Gastroesophageal sphincter (tissue), 4 donors: Measurements from ENCODE around the gene CCDC185. TPM values are rescaled to one million over a fixed set of nuclear protein-coding genes. Genes with fewer than 3 reads are reported as not detected.

Experiments used
- ATAC-seq: fragments of 150-250 bp; one replicate; pipeline ENCODE4 v1.9.1; 2016; ENCODE audit warnings: mild to moderate bottlenecking, moderate library complexity
- H3K27ac ChIP-seq, 4 donors: fragments of 200-600 bp; sonication (generic) in 3 of 4; 1 replicate in 3 of 4; 2 replicates in 1 of 4; pipeline ENCODE4 v1.5.1; 2016 to 2019
- H3K27me3 ChIP-seq: fragments of 200-600 bp; sonication (generic); one replicate; pipeline ENCODE4 v1.5.1; 2019
- H3K36me3 ChIP-seq, 2 donors: fragments of 200-600 bp; sonication (generic); one replicate each; pipeline ENCODE4 v1.5.1; 2019; ENCODE audit warnings: control low read depth in 1 of 2
- H3K4me1 ChIP-seq, 3 donors: fragments of 200-600 bp; sonication (generic); 1 replicate in 2 of 3; 2 replicates in 1 of 3; pipeline ENCODE4 v1.5.1; 2016 to 2019; ENCODE audit warnings: control low read depth in 2 of 3
- H3K4me3 ChIP-seq, 2 donors: fragments of 200-600 bp; sonication (generic); one replicate each; pipeline ENCODE4 v1.5.1; 2019; ENCODE audit warnings: mild to moderate bottlenecking in 1 of 2, moderate library complexity in 1 of 2
- H3K9me3 ChIP-seq, 3 donors: fragments of 200-600 bp; sonication (generic); one replicate each; pipeline ENCODE4 v1.5.1; 2017 to 2019; ENCODE audit warnings: control low read depth in 2 of 3
- CTCF ChIP-seq, 4 experiments: fragments of 200-600 bp in 2 of 4; fragments of 450-650 bp in 2 of 4; sonication (generic) in 1 of 4; IDR thresholded peaks; one replicate each; pipeline ENCODE4 v1.5.1; 2017 to 2019; ENCODE audit warnings: antibody characterized with exemption in 4 of 4, mild to moderate bottlenecking in 2 of 4, moderate library complexity in 2 of 4
- EP300 ChIP-seq: sonication (generic); formaldehyde crosslinking; IDR thresholded peaks from one replicate; pipeline ENCODE4 v1.6.1; 2017; ENCODE audit warnings: antibody characterized with exemption, mild to moderate bottlenecking
- POLR2A ChIP-seq, 2 donors: fragments of 450-650 bp; IDR thresholded peaks; one replicate each; pipeline ENCODE4 v1.6.1; 2017; ENCODE audit warnings: antibody characterized with exemption in 2 of 2, mild to moderate bottlenecking in 2 of 2, moderate library complexity in 1 of 2
- POLR2AphosphoS5 ChIP-seq: sonication (generic); formaldehyde crosslinking; IDR thresholded peaks from one replicate; pipeline ENCODE4 v1.6.1; 2017; ENCODE audit warnings: antibody characterized with exemption
- WGBS, 2 donors: methylation state at CpG; one replicate each; pipeline ENCODE4 v1.1.5; 2018; ENCODE audit warnings: low coverage in 1 of 2; 5-methylcytosine and 5-hydroxymethylcytosine counted together
- total RNA-seq, 4 donors: library from RNA; depleted of rRNA; stranded (reverse); fragments of >200 nt; gene quantifications; one replicate each; pipeline ENCODE4 v1.1.0, GENCODE V29; 2016

The CCDC185 gene
- total RNA-seq, 4 donors from 2014 or later, result 0.50 TPM; not detected in 3

DNA sequence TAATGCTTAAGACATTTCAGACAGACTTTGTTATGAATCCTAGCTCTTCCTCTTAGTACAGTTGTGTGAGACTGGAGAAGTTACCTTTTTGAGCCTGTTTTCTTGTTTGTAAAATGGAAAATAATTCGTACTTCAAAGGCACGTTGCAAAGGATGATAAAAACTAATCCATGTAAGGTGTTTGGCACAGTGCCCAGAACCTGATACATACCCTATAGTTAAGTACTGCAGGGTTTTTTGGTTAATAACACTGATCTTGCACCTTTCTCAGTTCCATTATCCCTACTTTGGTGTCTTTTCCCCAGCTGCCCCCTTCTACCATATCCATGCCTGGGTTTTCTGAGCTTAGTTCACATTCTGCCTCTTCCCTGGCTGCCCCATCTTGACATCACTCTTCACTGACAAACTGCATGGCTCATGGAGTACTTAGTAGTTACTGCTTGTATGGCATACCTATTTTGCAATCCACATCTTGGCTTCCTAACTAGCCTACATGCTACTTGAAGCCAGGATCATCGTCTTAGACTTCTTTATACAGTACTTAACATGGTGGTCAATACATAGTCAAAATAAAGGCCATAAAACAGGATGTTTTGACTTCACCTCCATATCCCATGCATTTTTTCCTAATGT lies 10.1 kb downstream of the CCDC185 start:
- no peak for ATAC-seq
- TF ChIP-seq POLR2A (IDR thresholded peaks at IDR 0.05) (no peak), EP300 (no peak), POLR2AphosphoS5 (no peak), CTCF (IDR thresholded peaks at IDR 0.05) (no peak)
- Histone ChIP-seq H3K4me1 (peaks cover 0 to 15% (median 0%) of the 10 kb centered on the region in 3 donors), H3K36me3 (no peaks in the 10 kb centered on the region), H3K27me3 (no peaks in the 10 kb centered on the region), H3K4me3 (no peak overlapping the region), H3K27ac (no peak overlapping the region), H3K9me3 (no peaks in the 10 kb centered on the region)
- 59 to 67% methylated on average over 2 to 3 of the region's 3 CpGs for WGBS, 2 donors

GRCh38 chr1:223405507-223405906 lies 12.3 kb downstream of the CCDC185 start:
- 71 to 93% methylated on average over 2 to 3 of the region's 3 CpGs for WGBS, 2 donors
- no peak for ATAC-seq
- Histone ChIP-seq H3K27me3 (no peaks in the 10 kb centered on the region), H3K27ac (no peak overlapping the region), H3K4me1 (peaks cover 0 to 15% (median 0%) of the 10 kb centered on the region in 3 donors), H3K4me3 (no peak overlapping the region), H3K36me3 (no peaks in the 10 kb centered on the region), H3K9me3 (no peaks in the 10 kb centered on the region)
- TF ChIP-seq POLR2A (IDR thresholded peaks at IDR 0.05) (no peak), POLR2AphosphoS5 (no peak), CTCF (IDR thresholded peaks at IDR 0.05) (no peak), EP300 (no peak)

- H3K27ac ChIP-seq, result no peak overlapping the region
- H3K9me3 ChIP-seq, result no peaks in the 10 kb centered on the region
- TF ChIP-seq POLR2AphosphoS5 (no peak), CTCF (IDR thresholded peaks at IDR 0.05) (no peak), EP300 (no peak), POLR2A (IDR thresholded peaks at IDR 0.05) (no peak)
- H3K27me3 ChIP-seq, result no peaks in the 10 kb centered on the region
- ATAC-seq, result no peak
- no peak overlapping the region for H3K4me3 ChIP-seq
- no peaks in the 10 kb centered on the region for H3K4me1 ChIP-seq
- no peaks in the 10 kb centered on the region for H3K36me3 ChIP-seq
These were observed 16.8 kb downstream of the CCDC185 start for GRCh38 chr1:223410036-223410435.

GRCh38 chr1:223411309-223411708 lies 18.1 kb downstream of the CCDC185 start:
- TF ChIP-seq CTCF (IDR thresholded peaks at IDR 0.05) (no peak), EP300 (no peak), POLR2A (IDR thresholded peaks at IDR 0.05) (no peak), POLR2AphosphoS5 (no peak)
- no peak for ATAC-seq
- 24 to 33% methylated on average over 1 to 2 of the region's 2 CpGs for WGBS, 2 donors

GRCh38 chr1:223411710-223412109 lies 18.5 kb downstream of the CCDC185 start:
- Histone ChIP-seq H3K36me3 (no peaks in the 10 kb centered on the region), H3K4me3 (no peak overlapping the region), H3K4me1 (no peaks in the 10 kb centered on the region), H3K9me3 (no peaks in the 10 kb centered on the region), H3K27me3 (no peaks in the 10 kb centered on the region), H3K27ac (no peak overlapping the region)
- ATAC-seq, result no peak
- TF ChIP-seq CTCF (IDR thresholded peaks at IDR 0.05) (no peak), POLR2A (IDR thresholded peaks at IDR 0.05) (no peak), EP300 (no peak), POLR2AphosphoS5 (no peak)

More at GRCh38 chr1:223411309-223411708, 18.1 kb downstream of the CCDC185 start:
- no peaks in the 10 kb centered on the region for H3K4me1 ChIP-seq
- no peak overlapping the region for H3K27ac ChIP-seq
- no peak overlapping the region for H3K4me3 ChIP-seq
- H3K36me3 ChIP-seq, result no peaks in the 10 kb centered on the region
- H3K27me3 ChIP-seq, result no peaks in the 10 kb centered on the region
- no peaks in the 10 kb centered on the region for H3K9me3 ChIP-seq
